ENCODE results near the gene EIF3L.
A peak's percentile ranks its signal among the peaks of the same experiment; 100 is the strongest.
"Not testable (repeated sequence)": the region's sequence is repeated elsewhere in the genome, so short reads cannot be mapped to it uniquely, and the experiment has no call there.

EIF3L gene

DNA sequence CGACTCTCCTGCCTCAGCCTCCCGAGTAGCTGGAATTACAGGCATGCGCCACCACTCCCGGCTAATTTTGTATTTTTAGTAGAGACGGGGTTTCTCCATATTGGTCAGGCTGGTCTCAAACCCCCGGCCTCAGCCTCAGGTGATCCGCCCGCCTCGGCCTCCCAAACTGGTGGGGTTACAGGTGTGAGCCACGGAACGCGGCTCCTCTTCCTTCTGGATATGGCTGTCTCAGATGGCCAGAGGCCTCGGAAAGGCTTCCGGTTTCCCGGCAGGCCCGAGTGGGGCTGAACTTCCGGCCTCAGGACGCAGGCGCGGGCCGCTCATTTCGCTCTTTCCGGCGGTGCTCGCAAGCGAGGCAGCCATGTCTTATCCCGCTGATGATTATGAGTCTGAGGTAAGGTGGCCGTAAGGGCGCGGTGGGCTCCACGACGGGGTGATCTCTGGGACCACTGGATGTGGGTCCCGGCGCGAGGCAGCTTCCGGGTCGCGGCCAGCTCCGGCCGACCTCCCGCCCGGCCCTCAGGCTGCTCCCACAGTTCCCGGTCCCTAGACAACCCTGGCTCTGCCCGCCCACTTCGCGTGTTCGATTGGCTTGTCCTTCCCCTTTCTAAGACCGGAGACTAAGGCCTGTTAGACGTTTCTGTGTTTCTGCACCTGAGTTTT, at the start of gene EIF3L:
TSS of gene EIF3L (plus strand) at position 331 of the 663 bp plus-strand sequence. CDS start at position 362, 31 bp downstream.
- peak; percentile 88 for DNase-seq (ENCODE audit: low read depth)
- TF ChIP-seq, protein P1, sequence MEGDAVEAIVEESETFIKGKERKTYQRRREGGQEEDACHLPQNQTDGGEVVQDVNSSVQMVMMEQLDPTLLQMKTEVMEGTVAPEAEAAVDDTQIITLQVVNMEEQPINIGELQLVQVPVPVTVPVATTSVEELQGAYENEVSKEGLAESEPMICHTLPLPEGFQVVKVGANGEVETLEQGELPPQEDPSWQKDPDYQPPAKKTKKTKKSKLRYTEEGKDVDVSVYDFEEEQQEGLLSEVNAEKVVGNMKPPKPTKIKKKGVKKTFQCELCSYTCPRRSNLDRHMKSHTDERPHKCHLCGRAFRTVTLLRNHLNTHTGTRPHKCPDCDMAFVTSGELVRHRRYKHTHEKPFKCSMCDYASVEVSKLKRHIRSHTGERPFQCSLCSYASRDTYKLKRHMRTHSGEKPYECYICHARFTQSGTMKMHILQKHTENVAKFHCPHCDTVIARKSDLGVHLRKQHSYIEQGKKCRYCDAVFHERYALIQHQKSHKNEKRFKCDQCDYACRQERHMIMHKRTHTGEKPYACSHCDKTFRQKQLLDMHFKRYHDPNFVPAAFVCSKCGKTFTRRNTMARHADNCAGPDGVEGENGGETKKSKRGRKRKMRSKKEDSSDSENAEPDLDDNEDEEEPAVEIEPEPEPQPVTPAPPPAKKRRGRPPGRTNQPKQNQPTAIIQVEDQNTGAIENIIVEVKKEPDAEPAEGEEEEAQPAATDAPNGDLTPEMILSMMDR (IDR thresholded peaks at IDR 0.05; ENCODE audit: low read length, missing control alignments), result no peak
- H3K4me3 ChIP-seq (replicated peaks; ENCODE audit: low read depth, low read length), result peak within 1 kb of the TSS; percentile 82

DNA sequence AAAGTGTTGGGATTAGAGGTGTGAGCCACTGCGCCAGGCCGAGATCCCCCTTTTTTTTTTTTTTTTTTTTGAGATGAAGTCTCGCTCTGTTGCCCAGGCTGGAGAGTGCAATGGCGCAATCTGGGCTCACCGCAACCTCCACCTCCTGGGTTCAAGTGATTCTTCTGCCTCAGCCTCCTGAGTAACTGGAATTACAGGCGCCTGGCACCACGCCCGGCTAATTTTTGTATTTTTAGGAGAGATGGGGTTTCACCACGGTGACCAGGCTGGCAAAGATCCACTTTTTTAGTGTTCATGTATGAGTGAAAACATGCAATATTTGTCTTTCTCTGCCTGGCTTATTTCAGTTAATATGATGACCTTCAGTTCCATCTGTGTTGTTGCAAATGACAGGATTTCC, 49.2 kb upstream of the EIF3L start:
- DNase-seq (ENCODE audit: low read depth); H3K4me3 ChIP-seq (replicated peaks; ENCODE audit: low read depth, low read length): not testable (repeated sequence)

DNA sequence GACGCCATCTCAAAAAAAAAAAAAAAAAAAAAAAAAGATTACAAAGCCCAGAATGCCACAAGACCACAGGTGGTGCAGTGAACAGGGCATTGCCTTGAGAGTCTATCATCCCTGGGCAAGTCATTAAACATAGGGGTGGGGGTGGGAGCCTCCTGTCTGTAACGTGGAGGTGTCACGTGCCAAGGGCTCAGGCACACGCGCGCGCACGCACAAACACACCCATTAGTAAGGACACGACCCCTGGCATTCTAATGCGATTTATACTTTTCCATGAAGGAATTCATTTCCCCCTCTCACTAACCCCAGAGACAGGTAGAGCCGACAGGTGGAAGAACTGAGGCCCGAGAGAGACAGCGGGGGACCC, 47.3 kb upstream of the EIF3L start:
- TF ChIP-seq, protein P1 (IDR thresholded peaks at IDR 0.05; ENCODE audit: low read length, missing control alignments), result no peak
- DNase-seq (ENCODE audit: low read depth), result no peak
- peak overlapping the region; percentile 58 for H3K4me3 ChIP-seq (replicated peaks; ENCODE audit: low read depth, low read length)

DNA sequence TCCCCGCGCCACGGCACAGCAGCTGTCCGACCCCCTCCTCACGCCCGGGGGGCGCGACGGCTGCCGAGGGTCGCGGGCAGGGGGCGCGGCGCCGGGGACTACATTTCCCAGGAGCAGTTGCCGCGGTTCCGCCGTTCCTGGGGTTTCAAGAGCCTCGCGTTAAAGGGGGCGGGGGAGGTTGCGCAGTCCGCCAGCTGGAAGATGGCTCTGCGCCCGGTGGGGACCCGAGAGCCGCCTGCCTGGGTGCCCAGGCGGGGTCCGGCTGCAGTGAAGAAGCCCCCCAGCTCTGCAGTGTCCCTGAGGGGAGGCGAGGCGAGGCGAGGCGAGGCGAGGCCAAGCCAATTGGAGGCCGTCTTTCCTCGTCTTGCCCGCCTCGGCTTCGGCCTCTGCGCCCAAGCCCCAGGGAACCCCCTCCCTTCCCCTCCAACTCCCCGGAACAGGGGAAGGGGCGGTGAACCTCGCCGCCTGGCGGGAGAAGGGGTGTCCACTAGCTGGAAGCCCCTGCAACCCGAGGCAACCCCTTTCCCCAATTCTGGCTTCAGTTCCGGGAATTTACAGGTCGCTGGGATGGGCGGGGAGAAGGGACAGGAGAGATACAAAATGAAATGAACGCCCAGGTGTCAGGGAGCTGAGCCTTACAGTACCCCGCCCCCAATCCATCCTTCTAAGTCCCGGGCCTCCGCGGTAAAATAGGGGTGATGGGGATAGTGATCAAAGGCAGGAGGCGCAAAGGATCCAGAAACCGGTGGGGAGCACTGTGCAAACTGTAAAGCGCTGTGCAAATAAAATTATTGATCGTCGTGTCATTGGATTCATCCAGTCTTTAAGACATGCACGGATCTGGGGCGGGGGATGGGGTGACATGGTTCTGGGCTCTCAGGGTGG, 46.7 kb upstream of the EIF3L start:
- H3K4me3 ChIP-seq (replicated peaks; ENCODE audit: low read depth, low read length), result peak overlapping the region; percentile 58
- DNase-seq (ENCODE audit: low read depth), result peak; percentile 59
- TF ChIP-seq, protein P1 (IDR thresholded peaks at IDR 0.05; ENCODE audit: low read length, missing control alignments), result no peak

DNA sequence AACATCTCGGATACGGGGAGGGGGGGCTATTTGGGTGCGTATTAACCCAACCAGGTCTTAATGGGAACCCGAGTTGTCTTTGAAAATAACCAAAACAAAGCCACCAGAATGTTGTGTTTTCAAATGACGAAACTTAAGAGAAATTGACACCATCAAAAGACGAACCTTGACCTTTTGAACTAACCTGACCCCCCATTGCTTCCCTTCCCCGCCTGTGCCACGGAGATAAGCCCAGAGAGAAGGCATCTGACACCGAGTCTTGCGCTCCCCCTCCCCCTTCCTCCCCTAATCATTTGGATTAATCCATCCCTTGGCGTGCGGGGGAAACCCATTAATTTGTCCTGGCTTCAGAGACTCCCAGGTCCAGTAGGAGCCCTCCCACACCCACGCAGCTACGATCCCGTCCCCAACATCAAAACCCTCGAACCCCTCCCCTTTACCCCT, 46.0 kb upstream of the EIF3L start:
- DNase-seq (ENCODE audit: low read depth), result no peak
- TF ChIP-seq, protein P1 (IDR thresholded peaks at IDR 0.05; ENCODE audit: low read length, missing control alignments), result no peak
- peak overlapping the region; percentile 58 for H3K4me3 ChIP-seq (replicated peaks; ENCODE audit: low read depth, low read length)

DNA sequence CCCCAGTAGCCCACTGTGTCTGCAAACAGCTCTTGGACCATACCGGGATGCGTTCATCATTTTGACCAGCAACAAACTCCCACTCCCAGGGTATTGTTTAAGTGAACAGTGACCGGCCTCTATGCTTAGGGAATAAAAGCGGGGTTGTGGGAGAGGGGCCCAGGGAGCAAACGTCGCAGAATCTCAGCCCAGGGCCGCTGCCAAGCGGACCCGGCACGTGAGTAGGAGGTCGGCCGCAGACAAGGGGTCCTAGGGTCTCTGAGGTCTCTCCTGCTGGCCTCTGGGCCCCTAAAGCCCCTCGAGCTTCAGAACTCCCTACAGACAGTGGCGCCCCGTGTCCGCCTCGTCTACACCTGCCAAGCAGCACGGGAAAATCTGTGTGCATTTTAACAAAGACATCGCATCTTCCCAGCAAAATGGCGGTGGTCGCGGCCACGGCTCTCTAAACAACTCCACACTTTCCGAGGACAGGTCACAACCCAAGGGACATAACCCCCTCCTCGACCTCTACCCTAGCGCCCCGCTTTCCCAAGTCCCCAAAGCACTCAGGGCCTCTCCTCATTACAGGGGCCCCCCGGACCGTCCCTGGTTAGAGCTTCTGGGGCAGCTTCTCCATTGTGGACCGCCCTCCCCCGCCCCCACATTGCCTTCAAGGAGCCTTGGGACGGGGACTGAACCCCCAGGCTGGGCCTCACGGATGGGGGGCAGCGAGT, 45.4 kb upstream of the EIF3L start:
- TF ChIP-seq, protein P1 (IDR thresholded peaks at IDR 0.05; ENCODE audit: low read length, missing control alignments), result no peak
- no peak for DNase-seq (ENCODE audit: low read depth)

DNA sequence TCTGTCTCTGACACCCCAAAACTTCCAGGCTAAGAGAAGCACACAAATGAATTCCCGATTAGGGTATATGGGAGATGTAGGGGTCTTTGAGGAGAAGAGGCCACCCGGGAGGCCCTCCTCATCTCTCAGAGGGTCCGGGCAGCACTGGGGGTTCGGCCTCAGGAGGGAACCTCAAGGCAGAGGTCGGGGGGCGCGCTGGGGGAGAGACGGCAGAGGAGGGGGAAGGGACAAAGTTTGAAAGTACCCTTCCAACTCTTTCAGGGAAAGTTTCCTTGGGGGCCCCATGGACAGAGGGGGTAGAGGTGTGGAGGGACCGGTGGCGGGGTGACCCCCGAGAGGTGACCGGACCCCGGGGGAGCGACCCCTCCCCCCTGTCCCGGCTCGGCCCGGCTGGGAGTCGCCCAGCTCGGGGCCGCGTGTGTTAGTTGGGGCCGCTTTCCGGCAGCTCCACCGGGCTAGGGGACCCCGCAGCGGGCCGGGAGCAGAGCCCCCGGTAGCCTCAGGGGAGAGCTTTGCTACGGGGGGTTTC, 44.8 kb upstream of the EIF3L start:
- no peak for DNase-seq (ENCODE audit: low read depth)
- TF ChIP-seq, protein P1 (IDR thresholded peaks at IDR 0.05; ENCODE audit: low read length, missing control alignments), result no peak
- H3K4me3 ChIP-seq (replicated peaks; ENCODE audit: low read depth, low read length), result peak overlapping the region; percentile 70

More for the DNA sequence above, 45.4 kb upstream of the EIF3L start:
- H3K4me3 ChIP-seq (replicated peaks; ENCODE audit: low read depth, low read length), result no peak overlapping the region
